GM18951 (cell line): ENCODE results near the gene TGFBR2.

Source experiments
- POLR2A ChIP-seq: IDR thresholded peaks from 4 replicates; pipeline ENCODE4 v1.6.1; 2011; ENCODE audit warnings: mild to moderate bottlenecking; ENCODE audit not compliant: insufficient read length, insufficient read depth; ENCODE audit errors: extremely low read depth
- in situ Hi-C: fragments of 300-500 bp; cut with MboI; formaldehyde crosslinking; loops from one replicate; pipeline ENCODE4 v1.12.0; 2022; ENCODE audit warnings: low sequenced_read_pairs, mixed read lengths, inconsistent platforms; ENCODE audit not compliant: unreplicated experiment

The TGFBR2 gene

DNA sequence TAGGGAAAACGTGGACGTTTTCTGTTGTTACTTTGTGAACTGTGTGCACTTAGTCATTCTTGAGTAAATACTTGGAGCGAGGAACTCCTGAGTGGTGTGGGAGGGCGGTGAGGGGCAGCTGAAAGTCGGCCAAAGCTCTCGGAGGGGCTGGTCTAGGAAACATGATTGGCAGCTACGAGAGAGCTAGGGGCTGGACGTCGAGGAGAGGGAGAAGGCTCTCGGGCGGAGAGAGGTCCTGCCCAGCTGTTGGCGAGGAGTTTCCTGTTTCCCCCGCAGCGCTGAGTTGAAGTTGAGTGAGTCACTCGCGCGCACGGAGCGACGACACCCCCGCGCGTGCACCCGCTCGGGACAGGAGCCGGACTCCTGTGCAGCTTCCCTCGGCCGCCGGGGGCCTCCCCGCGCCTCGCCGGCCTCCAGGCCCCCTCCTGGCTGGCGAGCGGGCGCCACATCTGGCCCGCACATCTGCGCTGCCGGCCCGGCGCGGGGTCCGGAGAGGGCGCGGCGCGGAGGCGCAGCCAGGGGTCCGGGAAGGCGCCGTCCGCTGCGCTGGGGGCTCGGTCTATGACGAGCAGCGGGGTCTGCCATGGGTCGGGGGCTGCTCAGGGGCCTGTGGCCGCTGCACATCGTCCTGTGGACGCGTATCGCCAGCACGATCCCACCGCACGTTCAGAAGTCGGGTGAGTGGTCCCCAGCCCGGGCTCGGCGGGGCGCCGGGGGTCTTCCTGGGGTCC, at the start of gene TGFBR2:
Gene TGFBR2 (plus strand): TSS at position 301 of the 731 bp plus-strand sequence. CDS start 283 bp downstream, at position 584.
- peak; percentile 26 for TF ChIP-seq POLR2A
- in situ Hi-C loops = no loop called here

DNA sequence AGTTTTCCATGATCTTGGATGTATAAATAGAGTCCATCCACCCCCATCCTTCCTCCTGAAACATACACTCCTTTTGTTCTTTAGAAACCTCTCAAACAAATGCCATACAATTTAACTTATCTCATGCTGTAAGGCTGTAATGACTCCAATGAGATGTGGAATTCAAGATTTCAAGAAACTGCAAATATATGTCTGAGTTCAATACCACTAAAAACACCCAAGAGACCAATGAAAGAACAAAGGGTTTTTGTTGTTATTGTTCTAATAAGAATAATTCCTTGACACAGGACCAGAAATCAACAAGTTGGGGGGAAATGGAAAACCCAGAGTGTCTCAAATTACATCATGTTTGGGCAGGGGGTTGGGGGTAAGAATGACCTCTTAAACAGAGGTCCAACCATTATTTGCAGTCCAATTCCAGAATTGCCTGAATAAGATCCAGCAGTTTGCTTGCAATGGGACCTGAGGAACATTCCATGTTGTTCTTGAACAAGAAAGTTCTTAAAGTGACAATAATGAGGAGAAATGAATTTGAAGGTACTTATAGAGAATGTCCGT, 48.6 kb upstream of the TGFBR2 start:
- in situ Hi-C loops = no loop called here

DNA sequence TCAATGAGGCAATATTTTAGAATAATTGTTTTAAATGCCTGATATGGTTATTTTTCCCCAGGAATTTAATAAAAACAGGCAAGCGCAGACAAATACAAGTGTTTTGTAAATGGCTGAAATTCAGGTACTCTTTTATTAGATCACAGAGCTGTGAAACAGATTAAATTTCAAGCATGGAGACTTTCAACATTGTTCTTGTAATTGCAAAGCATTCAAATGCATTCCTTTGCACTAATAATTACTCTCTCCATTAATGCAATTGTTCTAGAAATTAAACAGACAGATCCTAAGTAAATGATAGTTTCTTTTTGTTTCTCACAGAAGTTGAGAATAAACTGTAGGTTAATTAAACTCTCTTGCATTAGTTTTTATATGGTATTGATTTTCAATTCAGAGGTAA, 42.4 kb upstream of the TGFBR2 start:
- in situ Hi-C loops = no loop called here
- no peak for TF ChIP-seq POLR2A

More for the DNA sequence above, 48.6 kb upstream of the TGFBR2 start:
- TF ChIP-seq POLR2A = no peak

DNA sequence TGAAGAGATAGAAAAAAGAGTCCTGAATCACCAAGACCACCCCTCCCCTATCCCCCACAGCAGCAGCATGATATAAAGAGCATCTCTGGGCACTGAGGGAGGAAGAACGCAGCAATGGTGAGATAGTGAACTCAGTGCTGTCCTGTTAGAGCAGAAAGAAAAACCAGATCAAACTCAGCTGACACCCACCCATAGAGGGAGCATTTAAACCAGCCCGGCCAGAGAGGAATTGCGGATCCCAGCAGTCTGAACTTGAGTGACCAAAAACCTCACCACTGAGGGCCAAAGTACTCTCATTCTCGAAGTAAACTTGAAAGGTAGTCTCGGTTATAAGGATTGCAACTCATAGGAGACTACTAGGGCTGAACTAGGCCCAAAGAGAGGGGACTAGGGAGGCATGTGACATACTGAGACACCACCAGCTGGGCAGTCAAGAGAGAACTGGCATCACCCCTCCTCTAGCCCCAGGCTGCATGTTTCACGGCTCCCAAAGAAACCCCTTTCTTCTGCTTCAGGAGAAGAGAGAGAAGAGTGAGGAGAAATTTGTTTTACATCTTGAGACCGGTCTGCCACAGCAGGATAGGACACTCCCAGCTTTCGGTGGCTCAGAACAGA, 39.2 kb upstream of the TGFBR2 start:
- in situ Hi-C loops = no loop called here

DNA sequence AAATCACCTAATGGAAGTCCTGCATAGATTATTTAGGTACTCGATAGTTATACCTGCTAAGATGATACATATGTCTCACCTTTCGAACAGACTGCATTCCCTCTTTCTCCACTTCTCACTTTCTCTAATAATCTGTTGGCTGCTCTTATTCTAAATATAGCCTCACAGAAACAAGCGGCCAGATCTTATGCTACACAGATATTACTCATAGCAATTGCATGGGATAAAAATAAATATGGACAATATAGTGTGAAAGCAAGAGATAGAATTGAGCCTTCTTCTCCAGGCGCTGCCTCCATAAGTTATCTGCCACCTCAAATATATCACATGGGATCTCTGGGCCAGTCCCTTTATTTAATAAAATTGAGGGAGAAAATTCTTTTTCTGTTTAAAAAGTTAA, 29.5 kb upstream of the TGFBR2 start:
- TF ChIP-seq POLR2A = no peak
- in situ Hi-C loops = no loop called here

More for the DNA sequence above, 39.2 kb upstream of the TGFBR2 start:
- no peak for TF ChIP-seq POLR2A

DNA sequence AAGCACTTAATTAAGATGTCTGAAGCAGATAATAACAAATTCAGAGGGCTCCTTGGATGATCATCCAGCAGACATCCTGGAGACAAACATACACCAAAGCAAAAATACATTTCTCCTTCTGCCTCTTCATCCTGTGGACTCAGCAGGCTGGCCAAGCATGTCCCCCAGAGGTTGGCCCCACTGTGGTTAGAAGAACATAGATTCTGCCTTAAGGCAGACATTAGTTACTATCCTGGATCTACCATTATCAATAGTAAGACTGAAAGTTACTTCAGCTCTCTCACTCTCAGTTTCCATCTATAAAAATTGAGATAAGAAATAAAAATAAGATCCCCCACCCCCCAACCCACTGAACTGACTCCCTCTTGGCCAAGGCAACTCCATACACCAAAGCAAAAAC, 28.6 kb upstream of the TGFBR2 start:
- in situ Hi-C loops = no loop called here

DNA sequence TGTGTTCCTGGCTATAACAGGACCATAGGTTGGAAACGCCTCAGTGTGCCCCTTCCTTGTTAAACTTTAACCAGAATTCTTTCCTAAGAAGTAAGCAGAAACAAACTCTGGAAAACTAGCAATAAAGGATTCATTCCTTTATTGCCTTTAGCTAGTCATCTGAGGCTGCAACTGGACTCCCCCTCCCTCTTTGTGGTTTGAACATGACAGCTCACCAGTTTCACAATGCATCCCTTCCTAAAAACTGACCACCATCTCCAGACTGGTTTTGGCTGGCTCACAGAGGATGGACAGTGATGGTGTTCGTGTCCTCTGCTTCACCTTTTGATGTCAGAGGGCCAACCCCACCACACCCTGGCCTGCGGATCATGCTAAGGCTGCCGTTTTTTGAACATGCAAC, 27.9 kb upstream of the TGFBR2 start:
- in situ Hi-C loops = no loop called here
- TF ChIP-seq POLR2A = no peak

More for the DNA sequence above, 28.6 kb upstream of the TGFBR2 start:
- TF ChIP-seq POLR2A = no peak

DNA sequence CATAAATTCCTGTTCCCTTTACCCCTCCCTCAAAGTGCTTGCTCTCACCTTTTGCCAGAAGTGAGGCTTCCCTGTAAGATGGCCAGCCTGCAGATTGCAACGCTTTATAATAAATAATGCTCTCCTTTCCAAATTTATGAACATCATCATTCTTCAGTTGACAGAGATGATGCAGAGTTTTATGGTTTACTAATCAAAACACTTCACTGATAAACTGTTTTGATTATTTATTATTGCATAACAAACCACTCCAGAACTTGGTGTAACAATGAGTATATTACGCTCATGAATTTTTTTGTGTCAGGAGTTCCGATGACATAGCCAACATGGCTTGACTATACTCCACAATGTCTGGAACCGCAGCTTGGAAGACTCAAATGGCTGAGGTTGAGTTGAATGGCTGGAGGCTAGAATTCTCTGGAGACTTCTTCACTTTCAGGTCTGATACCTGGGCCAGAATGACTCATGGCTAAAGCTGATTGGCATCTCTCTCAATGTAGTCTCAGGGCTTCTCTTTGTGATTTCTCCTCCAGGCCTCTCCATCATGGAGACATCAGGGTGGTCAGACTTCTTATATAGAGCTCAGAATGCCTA, 27.3 kb upstream of the TGFBR2 start:
- in situ Hi-C loops = no loop called here
- no peak for TF ChIP-seq POLR2A

DNA sequence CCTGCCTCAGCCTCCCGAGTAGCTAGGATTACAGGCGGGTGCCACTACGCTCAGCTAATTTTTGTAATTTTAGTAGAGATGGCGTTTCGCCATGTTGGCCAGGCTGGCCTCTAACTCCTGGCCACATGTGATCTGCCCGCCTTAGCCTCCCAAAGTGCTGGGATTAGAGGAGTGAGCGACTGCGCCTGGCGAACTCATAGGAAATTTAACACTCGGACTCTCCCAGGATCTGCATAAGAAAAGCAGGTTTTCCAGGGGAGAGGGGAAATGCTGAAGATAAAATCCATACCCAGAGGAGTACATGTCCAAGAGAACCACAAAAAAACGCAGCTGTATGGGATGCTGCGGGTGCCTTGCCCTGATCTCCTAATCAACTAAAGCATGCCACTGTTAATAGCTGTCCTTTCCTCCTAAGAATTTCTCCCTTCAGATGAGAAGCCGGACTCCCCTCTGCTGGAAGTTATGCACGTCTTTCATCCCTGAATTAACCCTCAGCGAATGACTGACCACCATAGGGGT, 25.3 kb upstream of the TGFBR2 start:
- TF ChIP-seq POLR2A = no peak
- in situ Hi-C loops = no loop called here

DNA sequence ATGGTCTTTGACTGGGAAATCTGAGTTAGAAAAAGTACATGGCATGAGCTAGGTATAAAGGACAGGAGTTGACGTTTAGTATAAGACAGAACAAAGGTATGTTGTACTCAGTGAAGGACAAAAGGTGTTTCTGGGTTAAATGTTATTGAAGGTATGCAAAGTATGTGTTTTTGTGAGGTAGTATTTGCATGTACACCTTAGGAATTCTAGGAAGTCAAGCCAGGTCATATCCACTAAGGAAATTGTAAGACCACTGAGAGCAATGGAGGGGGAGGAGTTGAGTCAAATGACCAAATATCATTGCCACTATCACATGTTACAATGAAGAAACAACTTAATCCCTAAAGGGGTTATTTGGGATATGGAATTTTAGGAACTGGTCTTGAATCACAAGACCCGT, 24.4 kb upstream of the TGFBR2 start:
- no peak for TF ChIP-seq POLR2A
- in situ Hi-C loops = no loop called here

DNA sequence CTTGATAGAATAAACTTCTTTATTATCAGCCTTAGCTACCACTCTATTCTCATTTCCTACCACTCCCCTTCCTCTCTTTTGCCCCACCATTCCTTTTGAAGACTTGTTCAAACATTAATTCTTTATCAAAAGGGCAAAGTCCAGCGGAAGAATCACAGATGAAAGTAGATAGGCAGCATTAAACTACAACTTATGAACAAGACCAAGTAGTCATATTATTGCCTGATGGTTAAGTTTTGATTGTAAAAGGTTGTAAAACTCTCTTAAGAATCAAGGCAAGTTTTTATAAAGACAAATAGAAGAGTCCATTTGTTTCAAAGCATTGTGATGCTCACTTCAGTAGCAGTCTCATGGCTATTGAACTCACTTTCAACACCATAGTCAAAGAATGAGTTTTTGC, 22.4 kb upstream of the TGFBR2 start:
- in situ Hi-C loops = no loop called here
- no peak for TF ChIP-seq POLR2A

DNA sequence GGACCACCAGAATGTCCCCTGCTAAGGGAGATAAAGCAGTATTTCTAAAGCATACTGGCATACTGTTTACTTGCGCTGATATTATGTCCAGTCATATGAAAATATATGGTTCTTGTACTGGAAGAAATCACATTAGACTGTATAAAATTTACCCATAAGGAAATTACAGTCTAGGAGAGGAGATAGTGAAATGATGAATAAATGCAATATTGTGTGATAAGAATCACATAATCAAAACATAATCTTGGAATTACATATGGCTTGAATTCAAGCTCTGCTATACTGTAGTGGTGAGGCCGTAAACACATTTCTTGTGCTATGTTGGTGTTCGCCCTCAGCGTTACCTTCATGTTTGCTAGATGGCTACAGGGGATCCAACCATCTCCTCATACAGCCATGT, 20.7 kb upstream of the TGFBR2 start:
- in situ Hi-C loops = no loop called here
- no peak for TF ChIP-seq POLR2A

DNA sequence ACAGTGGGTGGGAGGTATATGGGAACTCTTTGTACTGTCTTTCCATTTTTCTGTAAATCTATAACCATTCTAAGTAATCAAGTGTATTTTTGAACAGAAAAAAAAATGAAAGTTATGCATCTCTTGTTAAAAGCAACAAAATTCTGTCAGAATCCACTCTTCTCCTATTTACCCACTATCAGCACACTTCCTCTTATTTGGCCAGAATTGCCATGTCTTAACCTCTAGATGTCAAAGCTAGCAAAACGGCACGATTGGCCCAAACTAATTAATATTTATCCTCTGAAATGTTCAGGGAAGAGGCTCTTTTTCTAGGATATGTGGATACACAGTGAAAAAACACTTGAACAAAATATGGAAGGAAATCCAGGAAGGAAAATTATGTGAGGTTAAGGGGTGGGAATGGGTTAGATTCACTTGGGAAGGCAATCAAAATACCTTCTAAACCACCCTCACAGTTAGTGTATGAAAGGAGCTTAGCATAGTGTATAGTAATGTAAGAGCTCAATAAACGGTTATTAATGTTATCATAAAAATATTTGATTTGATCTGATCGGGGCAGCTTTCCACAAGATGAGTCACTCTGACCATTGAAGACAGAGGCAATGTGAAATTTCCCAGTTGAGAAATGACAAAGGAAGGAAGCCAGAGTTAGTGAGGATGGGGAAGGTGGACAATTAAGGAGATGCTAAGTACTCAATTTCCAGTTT, 20.1 kb upstream of the TGFBR2 start:
- TF ChIP-seq POLR2A = no peak
- in situ Hi-C loops = no loop called here

DNA sequence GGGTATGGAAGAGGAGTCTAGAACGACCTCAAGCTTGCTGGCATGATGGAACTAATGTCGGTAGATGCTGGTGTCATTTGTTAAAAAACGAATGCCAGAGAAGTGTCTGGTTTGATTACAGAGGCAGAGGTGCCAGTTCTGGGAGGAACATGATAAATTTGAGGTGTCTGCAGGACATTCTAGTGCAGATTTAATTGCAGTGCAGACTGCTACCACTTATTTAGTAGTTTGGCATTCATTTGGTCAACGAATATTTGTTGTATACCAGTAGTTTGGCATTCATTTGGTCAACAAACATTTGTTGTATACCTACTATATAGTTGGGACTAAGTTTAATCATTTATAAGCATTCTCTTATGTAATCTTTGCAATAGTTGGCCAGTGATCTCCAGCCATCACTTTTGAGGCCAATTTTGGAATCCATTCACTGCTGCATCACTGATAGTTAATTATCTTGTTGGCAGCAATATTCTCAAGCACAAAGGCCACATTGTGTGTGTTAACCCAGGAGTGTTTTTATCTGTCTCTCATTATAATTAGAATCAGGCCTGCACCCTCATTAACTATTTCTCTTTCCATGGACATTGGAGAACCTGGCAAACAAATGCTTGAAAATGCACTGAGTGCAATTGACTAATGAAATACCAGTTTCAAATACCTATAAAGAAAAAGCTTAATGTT, 19.5 kb upstream of the TGFBR2 start:
- TF ChIP-seq POLR2A = no peak
- in situ Hi-C loops = no loop called here
